ENCODE results near the gene PNO1.
"Not testable (repeated sequence)": the region's sequence is repeated elsewhere in the genome, so short reads cannot be mapped to it uniquely, and the experiment has no call there.

The PNO1 gene

GRCh38 chr2:68158134-68158447, 403 bp downstream of the PNO1 start:
- DNase-seq: no peak

- no peak for DNase-seq
These were observed 6.0 kb downstream of the PNO1 start for GRCh38 chr2:68163641-68164040.

GRCh38 chr2:68167186-68167585, 9.5 kb downstream of the PNO1 start:
- no peak for DNase-seq

GRCh38 chr2:68169308-68169707, 11.6 kb downstream of the PNO1 start:
- DNase-seq: no peak

GRCh38 chr2:68171146-68171545, 13.5 kb downstream of the PNO1 start:
- no peak for DNase-seq

GRCh38 chr2:68171684-68172083, 14.0 kb downstream of the PNO1 start:
- DNase-seq: no peak

- no peak for DNase-seq
These were observed 14.8 kb downstream of the PNO1 start for GRCh38 chr2:68172521-68172920.

- no peak for DNase-seq
These were observed 15.5 kb downstream of the PNO1 start for GRCh38 chr2:68172990-68173700.

- not testable (repeated sequence) for DNase-seq
These were observed 17.5 kb downstream of the PNO1 start for GRCh38 chr2:68175210-68175609.

- DNase-seq: no peak
These were observed 19.0 kb downstream of the PNO1 start for GRCh38 chr2:68176657-68177056.

- no peak for DNase-seq
These were observed 19.9 kb downstream of the PNO1 start for GRCh38 chr2:68177541-68177940.

- DNase-seq: no peak
These were observed 20.7 kb downstream of the PNO1 start for GRCh38 chr2:68178432-68178831.

GRCh38 chr2:68178954-68179627, 21.4 kb downstream of the PNO1 start:
- no peak for DNase-seq

- DNase-seq: no peak
These were observed 25.2 kb downstream of the PNO1 start for GRCh38 chr2:68182902-68183301.

- DNase-seq: peak; percentile 42
These were observed 28.0 kb downstream of the PNO1 start for GRCh38 chr2:68185541-68186164.

GRCh38 chr2:68187329-68187728, 29.6 kb downstream of the PNO1 start:
- no peak for DNase-seq

- no peak for DNase-seq
These were observed 31.1 kb downstream of the PNO1 start for GRCh38 chr2:68188831-68189230.

GRCh38 chr2:68189991-68190784, 32.5 kb downstream of the PNO1 start:
- no peak for DNase-seq

- peak; percentile 76 for DNase-seq
These were observed 33.5 kb downstream of the PNO1 start for GRCh38 chr2:68190991-68191731.

- DNase-seq: no peak
These were observed 35.5 kb downstream of the PNO1 start for GRCh38 chr2:68193144-68193543.

GRCh38 chr2:68193787-68194372, 36.2 kb downstream of the PNO1 start:
- peak; percentile 60 for DNase-seq

- no peak for DNase-seq
These were observed 37.4 kb downstream of the PNO1 start for GRCh38 chr2:68195096-68195495.

Data from EL (cell line).